Measurements from ENCODE around the gene PNPLA7. TPM values are rescaled to one million over a fixed set of nuclear protein-coding genes. Genes with fewer than 3 reads are reported as not detected.
"Not testable (repeated sequence)": the region's sequence is repeated elsewhere in the genome, so short reads cannot be mapped to it uniquely, and the experiment has no call there.

Gene PNPLA7
- total and polyA plus RNA-seq, 3 experiments from 2014 or later: 0.79 to 2.4 (median 2.0) TPM

- Histone ChIP-seq H3K36me3 (ENCODE audit: insufficient read depth, low read length) (peaks cover 6% of the 10 kb centered on the region), H3K27ac (ENCODE audit: low read depth, low read length) (no peak overlapping the region), H3K27me3 (ENCODE audit: insufficient read depth, low read length, poor library complexity, severe bottlenecking) (no peaks in the 10 kb centered on the region), H3K4me1 (ENCODE audit: insufficient read depth, low read length) (peaks cover 4% of the 10 kb centered on the region), H3K9me3 (ENCODE audit: low read length) (no peaks in the 10 kb centered on the region), H3K4me3 (ENCODE audit: low read length) (no peak overlapping the region)
- CTCF ChIA-PET: no interaction called here
- Mint-ChIP-seq H3K4me1 (peaks cover 3 to 10% (median 5%) of the 10 kb centered on the region in 3 donors), H3K9me3 (no peaks in the 10 kb centered on the region), H3K27ac (peak overlapping the region in 1 of 8 donors; percentile 71), H3K36me3 (peaks cover 7 to 53% (median 15%) of the 10 kb centered on the region in 3 donors), H3K4me3 (no peak overlapping the region), H3K27me3 (no peaks in the 10 kb centered on the region)
- POLR2A ChIA-PET: no interaction called here
- no peak for DNase-seq
Measured at GRCh38 chr9:137556069-137556838, 6.1 kb upstream of the PNPLA7 start.

DNA sequence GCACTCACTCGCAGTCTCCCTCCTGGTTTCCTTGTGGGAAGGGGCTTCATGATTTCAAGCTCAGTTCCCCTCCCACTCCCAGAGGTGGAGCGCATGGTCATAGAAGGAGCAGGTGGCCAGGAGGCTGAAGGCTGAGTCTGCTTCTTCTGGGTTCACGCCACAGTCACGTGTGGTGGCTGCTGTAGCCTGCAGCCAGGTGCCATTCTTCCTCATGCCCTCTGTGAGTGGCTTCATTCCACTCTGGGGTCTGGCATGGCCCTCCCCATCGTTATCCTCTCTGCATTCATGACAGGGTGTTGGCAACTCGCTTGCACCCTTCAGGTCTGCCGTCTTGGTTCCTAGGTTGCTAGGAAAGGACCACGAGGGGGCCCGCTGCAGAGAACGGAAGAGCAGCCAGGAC lies 5.0 kb upstream of the PNPLA7 start:
- H3K27me3 ChIP-seq (ENCODE audit: insufficient read depth, low read length, poor library complexity, severe bottlenecking): no peaks in the 10 kb centered on the region
- no peak overlapping the region for H3K27ac ChIP-seq (ENCODE audit: low read depth, low read length)
- no peak for DNase-seq
- POLR2A ChIA-PET: no interaction called here
- H3K27me3 Mint-ChIP-seq: no peaks in the 10 kb centered on the region
- no peaks in the 10 kb centered on the region for H3K9me3 ChIP-seq (ENCODE audit: low read length)
- CTCF ChIA-PET: no interaction called here
- peak overlapping the region in 1 of 7 donors; percentile 21 for H3K4me3 Mint-ChIP-seq
- peak overlapping the region in 2 of 8 donors; percentile 60 to 68 for H3K27ac Mint-ChIP-seq
- H3K4me1 Mint-ChIP-seq: peaks cover 5 to 13% (median 6%) of the 10 kb centered on the region in 3 donors
- peaks cover 6% of the 10 kb centered on the region for H3K36me3 ChIP-seq (ENCODE audit: insufficient read depth, low read length)
- no peaks in the 10 kb centered on the region for H3K9me3 Mint-ChIP-seq
- H3K36me3 Mint-ChIP-seq: peaks cover 6 to 49% (median 15%) of the 10 kb centered on the region in 3 donors
- H3K4me3 ChIP-seq (ENCODE audit: low read length): no peak overlapping the region
- peaks cover 5% of the 10 kb centered on the region for H3K4me1 ChIP-seq (ENCODE audit: insufficient read depth, low read length)

DNA sequence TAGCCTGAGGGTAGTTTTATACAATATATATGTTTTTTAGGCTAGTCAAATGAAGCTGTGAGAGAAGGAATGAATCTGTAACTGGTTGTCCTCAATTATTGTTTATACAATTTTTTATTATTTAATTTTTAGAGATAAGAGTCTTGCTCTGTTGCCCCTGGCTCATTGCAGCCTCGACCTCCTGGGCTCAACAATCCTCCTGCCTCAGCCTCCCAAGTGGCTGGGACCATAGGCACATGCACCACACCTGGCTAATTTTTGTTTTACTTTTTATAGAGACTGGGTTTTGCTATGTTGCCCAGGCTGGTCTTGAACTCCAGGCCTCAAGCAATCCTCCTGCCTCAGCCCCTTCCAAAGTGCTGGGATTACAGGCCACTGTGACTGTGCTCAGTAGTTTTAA lies 4.1 kb upstream of the PNPLA7 start:
- DNase-seq: no peak
- no peaks in the 10 kb centered on the region for H3K27me3 ChIP-seq (ENCODE audit: insufficient read depth, low read length, poor library complexity, severe bottlenecking)
- Mint-ChIP-seq H3K4me1 (peaks cover 10 to 20% (median 13%) of the 10 kb centered on the region in 3 donors), H3K36me3 (peaks cover 0 to 41% (median 7%) of the 10 kb centered on the region in 3 donors), H3K27me3 (no peaks in the 10 kb centered on the region), H3K9me3 (no peaks in the 10 kb centered on the region), H3K4me3 (peak overlapping the region in 3 of 7 donors; percentile 34 to 46 (median 40)), H3K27ac (peak overlapping the region in 1 of 8 donors; percentile 60)
- CTCF ChIA-PET: no interaction called here
- no peaks in the 10 kb centered on the region for H3K9me3 ChIP-seq (ENCODE audit: low read length)
- peaks cover 6% of the 10 kb centered on the region for H3K36me3 ChIP-seq (ENCODE audit: insufficient read depth, low read length)
- H3K27ac ChIP-seq (ENCODE audit: low read depth, low read length): no peak overlapping the region
- POLR2A ChIA-PET: interaction anchor here (0.5 kb wide), 1 partner anchor 797 kb away, joined by 3 read pairs; the partner anchor contains the start of gene LCN8
- H3K4me1 ChIP-seq (ENCODE audit: insufficient read depth, low read length): peaks cover 14% of the 10 kb centered on the region
- no peak overlapping the region for H3K4me3 ChIP-seq (ENCODE audit: low read length)

GRCh38 chr9:137553654-137554053 lies 3.5 kb upstream of the PNPLA7 start:
- H3K4me3 ChIP-seq (ENCODE audit: low read length); H3K9me3 ChIP-seq (ENCODE audit: low read length); H3K27me3 ChIP-seq (ENCODE audit: insufficient read depth, low read length, poor library complexity, severe bottlenecking); POLR2A ChIA-PET; CTCF ChIA-PET; H3K27me3 Mint-ChIP-seq; DNase-seq; H3K27ac ChIP-seq (ENCODE audit: low read depth, low read length); H3K36me3 ChIP-seq (ENCODE audit: insufficient read depth, low read length); H3K9me3 Mint-ChIP-seq: not testable (repeated sequence)
- peaks cover 10 to 20% (median 13%) of the 10 kb centered on the region in 3 donors for H3K4me1 Mint-ChIP-seq
- peaks cover 0 to 40% (median 7%) of the 10 kb centered on the region in 3 donors for H3K36me3 Mint-ChIP-seq
- H3K4me3 Mint-ChIP-seq: peak overlapping the region in 2 of 7 donors; percentile 48 to 81
- peak overlapping the region in 2 of 8 donors; percentile 43 to 80 for H3K27ac Mint-ChIP-seq
- peaks cover 14% of the 10 kb centered on the region for H3K4me1 ChIP-seq (ENCODE audit: insufficient read depth, low read length)

- Mint-ChIP-seq H3K9me3 (no peaks in the 10 kb centered on the region), H3K27me3 (no peaks in the 10 kb centered on the region), H3K4me3 (peak overlapping the region; percentile 81 to 92 (median 86)), H3K4me1 (peaks cover 10 to 20% (median 13%) of the 10 kb centered on the region in 3 donors), H3K27ac (peak overlapping the region; percentile 77 to 93 (median 84)), H3K36me3 (peaks cover 0 to 33% (median 7%) of the 10 kb centered on the region in 3 donors)
- POLR2A ChIA-PET: interaction anchor here (0.6 to 1.9 kb wide), 9 partner anchors 25 to 312 kb away, joined by 3 to 8 read pairs (median 5); partner anchors contain the start of genes DPH7, EHMT1, EXD3 and NOXA1
- peak overlapping the region; percentile 62 for H3K27ac ChIP-seq (ENCODE audit: low read depth, low read length)
- peak in 1 of 5 donors; percentile 8 for DNase-seq
- no peaks in the 10 kb centered on the region for H3K9me3 ChIP-seq (ENCODE audit: low read length)
- peaks cover 14% of the 10 kb centered on the region for H3K4me1 ChIP-seq (ENCODE audit: insufficient read depth, low read length)
- CTCF ChIA-PET: interaction anchor here (0.9 to 2.0 kb wide), 6 partner anchors 9 to 360 kb away, joined by 3 to 12 read pairs (median 4); partner anchors contain the start of genes DPH7, EXD3 and NOXA1
- no peaks in the 10 kb centered on the region for H3K27me3 ChIP-seq (ENCODE audit: insufficient read depth, low read length, poor library complexity, severe bottlenecking)
- peak overlapping the region; percentile 62 for H3K4me3 ChIP-seq (ENCODE audit: low read length)
- no peaks in the 10 kb centered on the region for H3K36me3 ChIP-seq (ENCODE audit: insufficient read depth, low read length)
Measured at GRCh38 chr9:137552022-137552768, 2.0 kb upstream of the PNPLA7 start.

DNA sequence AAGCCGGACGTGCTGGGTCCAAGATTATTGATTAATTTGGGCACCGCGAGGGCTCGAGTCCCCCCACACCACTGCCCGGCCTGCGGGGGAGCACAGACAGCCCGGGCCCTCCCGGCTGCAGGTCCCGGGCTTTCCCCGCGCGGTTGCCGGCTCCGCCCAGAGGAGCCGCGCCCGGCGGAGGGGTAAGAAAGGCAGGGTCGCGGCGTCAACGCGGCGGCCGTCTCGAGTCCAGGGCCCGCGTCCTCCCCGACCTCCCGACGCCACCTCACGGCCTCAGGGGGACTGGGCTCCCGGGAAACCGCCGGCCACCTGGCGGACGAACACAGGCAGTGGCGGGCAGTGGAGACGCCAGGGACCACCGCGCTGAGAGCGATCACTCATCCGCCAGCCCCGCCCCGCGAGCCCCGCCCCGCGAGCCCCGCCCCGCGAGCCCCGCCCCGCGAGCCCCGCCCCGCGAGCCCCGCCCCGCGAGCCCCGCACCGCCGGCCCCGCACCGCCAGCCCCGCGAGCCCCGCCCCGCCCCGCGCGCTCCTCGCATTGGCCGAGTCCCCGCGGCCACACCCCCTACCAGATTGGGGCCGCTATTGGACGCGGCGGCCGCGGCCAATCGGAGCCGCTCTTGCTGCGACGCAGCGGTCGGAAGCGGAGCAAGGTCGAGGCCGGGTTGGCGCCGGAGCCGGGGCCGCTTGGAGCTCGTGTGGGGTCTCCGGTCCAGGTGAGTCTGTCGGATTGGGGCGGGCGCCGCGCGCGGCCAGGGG lies 1.2 kb upstream of the PNPLA7 start, which contains the start of gene MRPL41:
Gene MRPL41, plus strand, starts transcription at position 616 of the 758 bp plus-strand sequence. CDS start 203 bp downstream, outside the sequence.
- ChIA-PET CTCF (interaction anchor here (0.6 to 2.2 kb wide), 8 partner anchors 9 to 774 kb away, joined by 3 to 12 read pairs (median 4); partner anchors contain the start of genes DPH7, EXD3 and NOXA1), POLR2A (interaction anchor here (0.6 to 1.9 kb wide), 9 partner anchors 25 to 311 kb away, joined by 3 to 8 read pairs (median 5); partner anchors contain the start of genes DPH7, EHMT1, EXD3 and NOXA1)
- peak within 1 kb of the TSS; percentile 77 to 93 (median 84) for H3K27ac Mint-ChIP-seq
- H3K4me3 Mint-ChIP-seq: peak within 1 kb of the TSS; percentile 81 to 92 (median 86)
- Histone ChIP-seq H3K27ac (ENCODE audit: low read depth, low read length) (peak within 1 kb of the TSS; percentile 62), H3K4me1 (ENCODE audit: insufficient read depth, low read length) (peaks cover 14% of the 10 kb centered on the region), H3K27me3 (ENCODE audit: insufficient read depth, low read length, poor library complexity, severe bottlenecking) (no peaks in the 10 kb centered on the region), H3K9me3 (ENCODE audit: low read length) (no peaks in the 10 kb centered on the region), H3K4me3 (ENCODE audit: low read length) (peak within 1 kb of the TSS; percentile 62), H3K36me3 (ENCODE audit: insufficient read depth, low read length) (no peaks in the 10 kb centered on the region)
- H3K4me1 Mint-ChIP-seq: peaks cover 10 to 20% (median 13%) of the 10 kb centered on the region in 3 donors
- H3K27me3 Mint-ChIP-seq: no peaks in the 10 kb centered on the region
- H3K36me3 Mint-ChIP-seq: peaks cover 0 to 27% (median 7%) of the 10 kb centered on the region in 3 donors
- no peaks in the 10 kb centered on the region for H3K9me3 Mint-ChIP-seq
- peak; percentile 83 to 92 (median 90) for DNase-seq

DNA sequence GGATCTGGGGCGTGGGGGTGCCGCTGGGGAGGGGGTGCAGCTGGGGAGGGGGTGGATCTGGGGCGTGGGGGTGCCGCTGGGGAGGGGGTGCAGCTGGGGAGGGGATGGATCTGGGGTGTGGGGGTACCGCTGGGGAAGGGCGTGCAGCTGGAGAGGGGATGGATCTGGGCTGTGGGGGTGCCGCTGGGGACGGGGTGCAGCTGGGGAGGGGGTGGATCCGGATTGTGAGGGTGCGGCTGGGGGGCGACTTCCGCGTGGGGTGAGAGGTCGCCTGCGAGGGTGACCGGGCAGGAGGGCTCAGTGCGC lies 709 bp upstream of the PNPLA7 start:
- CTCF ChIA-PET: interaction anchor here (0.6 to 2.2 kb wide), 3 partner anchors 16 to 774 kb away, joined by 3 to 7 read pairs (median 3); no protein-coding TSS in a partner anchor
- Histone ChIP-seq H3K4me3 (ENCODE audit: low read length) (peak overlapping the region; percentile 55), H3K4me1 (ENCODE audit: insufficient read depth, low read length) (peaks cover 14% of the 10 kb centered on the region), H3K27ac (ENCODE audit: low read depth, low read length) (peak overlapping the region; percentile 51)
- H3K36me3 ChIP-seq (ENCODE audit: insufficient read depth, low read length); POLR2A ChIA-PET; H3K9me3 ChIP-seq (ENCODE audit: low read length); H3K9me3 Mint-ChIP-seq; H3K27me3 ChIP-seq (ENCODE audit: insufficient read depth, low read length, poor library complexity, severe bottlenecking); H3K27me3 Mint-ChIP-seq; DNase-seq: not testable (repeated sequence)
- Mint-ChIP-seq H3K4me3 (peak overlapping the region in 6 of 7 donors; percentile 15 to 72 (median 56)), H3K4me1 (peaks cover 10 to 20% (median 13%) of the 10 kb centered on the region in 3 donors), H3K27ac (peak overlapping the region in 1 of 8 donors; percentile 54), H3K36me3 (peaks cover 0 to 22% (median 7%) of the 10 kb centered on the region in 3 donors)
